Left colon (tissue), 2 donors: ENCODE measurements around the gene PYURF. TPM values are rescaled to one million over a fixed set of nuclear protein-coding genes. Genes with fewer than 3 reads are reported as not detected.
"Not testable (repeated sequence)": the region's sequence is repeated elsewhere in the genome, so short reads cannot be mapped to it uniquely, and the experiment has no call there.

Source experiments
- ATAC-seq: fragments of 200-7000 bp; cut with Tn5 transposase; one replicate; pipeline ENCODE4 v1.9.1; 2020; ENCODE audit warnings: mild to moderate bottlenecking, moderate library complexity
- DNase-seq, 2 donors: peaks; one replicate each; pipeline ENCODE4 v3.0.0-alpha.2; 2020
- intact Hi-C, 2 donors: fragments of 100-400 bp; cut with DNase I in 1 of 2; cut with micrococcal nuclease in 1 of 2; formaldehyde crosslinking; loops; one replicate each; pipeline versions ENCODE4 v1.11.2 to v1.14.0; 2022; cut with DNase I, micrococcal nuclease
- long read RNA-seq: library from polyadenylated mRNA; unstranded; transcript quantifications from one replicate; pipeline ENCODE4 v2.0.0, GENCODE V29; 2021
- total RNA-seq, 2 donors: library from RNA; stranded (reverse); fragmentation: NEBNext Ultra II Directional; extraction: Animal tissue kit (Norgen Biotek cat#: 25700); gene quantifications; one replicate each; pipeline ENCODE4 v1.2.1, GENCODE V29; 2021
- donor health status: DM: no; HTN: no; CAD: no.
- donor health status: DM: yes; HTN: yes; CAD: no.

PYURF gene, protein sequence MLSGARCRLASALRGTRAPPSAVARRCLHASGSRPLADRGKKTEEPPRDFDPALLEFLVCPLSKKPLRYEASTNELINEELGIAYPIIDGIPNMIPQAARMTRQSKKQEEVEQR
- total RNA-seq: 10 to 100 TPM; 53.2 to 54.6 TPM
- long read RNA-seq, transcript PYURF-201 (2 exons, 1,361 nt): major isoform, 254 of 256 reads
- long read RNA-seq, partial matches to known transcripts: 0 of 256 reads
- long read RNA-seq, other reads (novel, unspliced or antisense): 2 of 256 reads

DNA sequence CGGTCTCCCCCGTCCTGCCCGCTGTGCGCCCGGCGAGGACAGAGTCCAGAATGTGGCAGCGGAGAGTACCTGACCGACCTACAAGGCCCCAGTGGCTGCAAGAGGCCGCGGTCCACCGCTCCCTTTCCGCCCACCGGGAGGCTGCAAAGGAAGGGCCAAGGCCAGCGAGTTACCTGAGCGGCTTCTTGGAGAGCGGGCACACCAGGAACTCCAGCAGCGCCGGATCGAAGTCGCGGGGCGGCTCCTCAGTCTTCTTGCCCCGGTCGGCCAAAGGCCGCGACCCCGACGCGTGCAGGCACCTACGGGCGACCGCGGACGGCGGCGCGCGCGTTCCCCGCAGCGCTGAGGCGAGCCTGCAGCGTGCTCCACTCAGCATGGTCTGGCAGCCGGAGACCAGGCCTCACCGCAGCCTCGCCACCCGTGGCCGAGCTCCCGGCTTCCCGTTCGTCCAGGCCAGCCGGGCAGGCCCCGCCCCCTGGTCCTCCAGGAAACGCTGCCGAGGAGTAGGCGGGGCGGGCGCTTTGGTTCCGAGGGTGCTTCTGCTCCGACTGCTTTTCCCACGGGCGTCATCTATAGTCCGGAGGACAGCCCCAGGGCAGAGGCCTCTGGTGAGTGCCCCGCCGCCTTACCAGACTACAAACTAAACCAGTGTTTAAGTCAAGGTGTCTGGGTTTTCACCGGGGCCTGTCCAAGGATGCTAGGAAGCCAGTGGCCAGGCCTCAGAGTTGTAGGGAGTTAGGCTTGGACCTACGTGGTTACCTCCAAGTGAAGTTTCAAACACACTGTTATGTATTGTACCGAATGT lies at the start of gene PYURF:
Gene PYURF (minus strand): TSS at position 452 of the 805 bp plus-strand sequence. CDS start 76 bp downstream, at position 376.
- intact Hi-C loops: no loop called here
- DNase-seq: peak; percentile 96 to 98
- peak; percentile 97 for ATAC-seq

DNA sequence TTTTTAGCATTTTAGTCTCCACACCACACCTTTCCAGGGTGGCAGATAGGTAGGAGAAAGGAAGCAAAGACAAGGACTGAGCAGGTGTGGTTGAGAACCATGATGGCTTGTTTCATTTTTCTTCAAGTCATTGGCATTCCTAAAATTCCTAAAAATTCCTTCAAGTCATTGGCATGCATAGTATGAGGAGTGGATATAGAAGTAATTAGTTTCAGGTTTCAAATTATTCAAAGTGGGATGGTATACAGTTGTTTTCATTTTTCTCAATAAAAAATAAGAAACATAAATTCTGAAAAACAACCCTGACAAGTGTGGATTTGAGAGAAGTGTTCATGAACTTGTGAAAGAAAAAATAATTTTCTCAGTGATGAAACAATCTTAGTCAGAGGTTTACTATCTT lies 46.4 kb upstream of the PYURF start:
- DNase-seq: no peak
- intact Hi-C loops: no loop called here
- ATAC-seq: no peak

DNA sequence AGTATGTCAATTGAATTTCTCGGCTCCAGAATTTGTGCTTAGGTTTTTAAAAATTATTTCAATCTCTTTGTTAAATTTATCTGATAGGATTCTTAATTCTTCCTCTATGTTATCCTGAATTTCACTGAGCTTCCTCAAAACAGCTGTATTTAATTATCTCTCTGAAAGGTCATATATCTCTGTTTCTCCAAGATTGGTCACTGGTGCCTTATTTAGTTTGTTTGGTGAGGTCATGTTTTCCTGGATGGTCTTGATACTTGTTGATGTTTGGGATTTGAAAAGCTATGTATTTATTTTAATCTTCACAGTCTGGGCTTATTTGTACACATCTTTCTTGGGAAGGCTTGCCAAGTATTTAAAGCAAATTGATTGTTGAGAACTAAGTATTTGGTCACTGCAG lies 44.0 kb upstream of the PYURF start:
- DNase-seq: no peak
- ATAC-seq: no peak
- intact Hi-C loops: no loop called here

DNA sequence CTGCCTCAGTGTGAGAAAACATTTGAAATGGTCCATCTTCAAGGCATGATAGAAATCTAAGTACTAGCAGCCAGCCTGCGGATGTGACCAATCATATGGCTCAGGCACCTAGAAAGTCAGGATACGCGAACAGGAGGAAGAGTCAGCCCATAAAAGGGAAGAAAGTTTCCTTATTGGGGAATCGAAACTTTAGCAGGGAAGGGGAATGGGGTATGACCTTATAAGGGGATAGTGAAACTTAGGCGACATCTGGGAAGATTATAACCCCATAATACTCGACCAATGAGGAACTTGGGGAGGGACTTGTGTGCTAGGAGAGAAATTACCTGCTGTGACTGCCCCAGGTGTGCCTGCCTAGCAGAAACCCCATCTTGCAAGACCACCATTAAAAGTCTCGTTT lies 26.2 kb upstream of the PYURF start:
- ATAC-seq (no peak), DNase-seq (no peak)
- intact Hi-C loops: no loop called here

DNA sequence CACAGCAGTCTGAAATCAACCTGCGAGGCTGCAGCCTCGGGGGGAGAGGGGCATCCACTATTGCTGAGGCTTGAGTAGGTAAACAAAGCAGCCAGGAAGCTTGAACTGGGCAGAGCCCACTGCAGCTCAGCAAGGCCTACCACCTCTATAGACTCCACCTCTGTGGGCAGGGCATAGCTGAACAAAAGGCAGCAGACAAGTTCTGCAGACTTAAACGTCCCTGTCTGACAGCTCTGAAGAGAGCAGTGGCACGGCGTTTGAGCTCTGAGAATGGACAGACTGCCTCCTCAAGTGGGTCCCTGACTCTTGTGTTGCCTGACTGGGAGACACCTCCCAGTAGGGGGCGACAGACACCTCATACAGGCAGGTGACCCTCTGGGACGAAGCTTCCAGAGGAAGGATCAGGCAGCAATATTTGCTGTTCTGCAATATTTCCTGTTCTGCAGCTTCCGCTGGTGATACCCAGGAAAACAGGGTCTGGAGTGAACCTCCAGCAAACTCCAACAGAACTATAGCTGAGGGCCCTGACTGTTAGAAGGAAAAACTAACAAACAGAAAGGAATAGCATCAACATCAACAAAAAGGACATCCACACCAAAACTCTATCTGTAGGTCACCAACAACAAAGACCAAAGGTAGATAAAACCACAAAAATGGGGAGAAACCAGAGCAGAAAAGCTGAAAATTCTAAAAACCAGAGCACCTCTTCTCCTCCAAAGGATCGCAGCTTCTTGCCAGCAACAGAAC lies 15.9 kb upstream of the PYURF start:
- intact Hi-C loops: loop anchor here in 1 of 2 donors (5.0 to 10.0 kb wide), 2 partner anchors 123 to 485 kb away; no protein-coding TSS in a partner anchor
- DNase-seq: peak; percentile 68 to 85
- ATAC-seq: not testable (repeated sequence)

DNA sequence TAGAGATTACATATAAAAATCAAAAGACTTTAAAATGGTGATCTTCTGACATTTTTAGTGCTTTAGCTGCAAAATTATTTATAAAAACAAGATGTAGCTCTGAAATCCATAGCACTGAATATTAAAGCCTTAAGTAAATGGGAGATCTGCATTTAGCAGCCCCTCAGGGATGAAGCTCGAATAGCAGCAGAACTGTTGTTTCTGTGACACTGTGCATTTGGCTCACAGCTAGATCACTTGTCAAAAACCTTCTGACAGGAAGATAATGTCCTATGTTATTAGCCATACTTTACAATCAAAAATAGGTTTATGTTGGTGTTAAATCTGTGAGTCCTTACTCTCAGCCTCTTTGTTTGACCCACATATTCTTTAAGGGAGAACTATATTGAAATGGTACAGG lies 14.1 kb upstream of the PYURF start:
- DNase-seq: no peak
- intact Hi-C loops: loop anchor here in 1 of 2 donors (5.0 to 10.0 kb wide), 2 partner anchors 125 to 487 kb away; no protein-coding TSS in a partner anchor
- ATAC-seq: no peak

DNA sequence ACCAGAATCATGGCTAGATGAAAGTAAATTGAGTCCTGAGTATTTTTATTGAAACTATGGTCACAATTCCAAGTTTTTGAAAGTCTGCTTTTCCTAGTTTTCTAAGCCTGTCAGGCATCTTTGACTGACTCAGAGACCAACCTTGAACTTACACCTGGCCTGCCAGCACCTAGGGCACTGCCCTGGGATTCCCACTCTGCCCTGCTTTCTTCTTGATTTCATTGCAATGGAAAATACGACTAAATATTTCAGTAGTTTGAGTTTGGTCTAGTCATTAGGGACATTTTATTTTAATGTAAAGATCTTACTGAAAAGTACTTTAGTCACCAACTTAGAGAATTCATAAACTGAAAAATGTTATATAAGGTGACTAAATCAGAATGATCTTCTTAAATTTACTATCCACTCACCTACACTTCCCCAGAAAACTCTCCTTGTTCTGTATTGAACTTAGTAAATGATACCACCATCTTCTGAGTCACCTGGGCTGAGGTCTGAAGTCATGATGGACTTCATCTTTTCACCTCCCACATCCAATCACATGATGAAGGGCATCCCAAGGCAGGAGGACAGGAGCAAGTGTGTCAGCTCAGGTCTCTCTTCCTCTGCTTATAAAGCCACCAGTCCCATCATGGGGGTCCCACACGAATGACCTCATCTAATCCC lies 11.6 kb upstream of the PYURF start:
- DNase-seq: no peak
- intact Hi-C loops: loop anchor here in 1 of 2 donors (5.0 to 10.0 kb wide), 2 partner anchors 127 to 490 kb away; no protein-coding TSS in a partner anchor
- no peak for ATAC-seq

DNA sequence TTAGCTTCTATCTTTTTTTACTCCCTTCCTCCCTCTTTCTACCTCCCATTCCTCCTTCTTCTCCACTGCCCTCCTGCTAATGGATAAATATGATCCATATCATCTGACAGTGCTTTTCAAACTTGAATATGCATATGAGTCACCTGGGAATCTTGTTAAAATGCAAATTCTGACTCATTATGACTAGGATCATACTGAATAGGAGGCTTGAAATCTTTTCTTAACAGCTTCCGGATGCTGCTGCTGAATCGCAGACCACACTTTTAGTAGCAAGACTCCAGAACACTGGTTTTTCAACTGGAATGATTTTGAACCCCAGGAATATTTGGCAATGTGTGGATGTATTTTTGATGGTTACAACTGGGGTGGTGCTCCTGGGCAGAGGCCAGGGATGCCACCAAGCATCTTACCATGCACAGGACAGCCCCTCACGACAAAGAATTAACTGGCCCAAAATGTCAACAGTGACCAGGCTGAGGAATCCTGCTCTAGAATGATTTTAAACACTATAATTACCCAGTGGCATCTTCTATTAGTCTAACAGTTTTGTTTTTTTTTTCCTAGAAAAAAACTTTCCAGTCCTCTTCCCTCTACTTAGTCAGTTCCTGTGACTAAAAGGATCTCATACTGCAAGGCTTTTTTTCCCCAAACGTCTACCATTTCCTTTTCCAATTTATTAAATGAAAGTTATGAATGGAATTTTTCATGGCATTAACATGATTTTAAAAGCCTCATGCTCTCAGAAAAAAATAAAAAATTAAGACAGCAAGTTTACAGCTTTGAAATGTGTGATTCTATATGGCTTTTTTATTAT lies 10.6 kb upstream of the PYURF start:
- intact Hi-C loops: loop anchor here in 1 of 2 donors (10.0 kb wide), 1 partner anchor 491 kb away; no protein-coding TSS in a partner anchor
- no peak for DNase-seq
- ATAC-seq: no peak

DNA sequence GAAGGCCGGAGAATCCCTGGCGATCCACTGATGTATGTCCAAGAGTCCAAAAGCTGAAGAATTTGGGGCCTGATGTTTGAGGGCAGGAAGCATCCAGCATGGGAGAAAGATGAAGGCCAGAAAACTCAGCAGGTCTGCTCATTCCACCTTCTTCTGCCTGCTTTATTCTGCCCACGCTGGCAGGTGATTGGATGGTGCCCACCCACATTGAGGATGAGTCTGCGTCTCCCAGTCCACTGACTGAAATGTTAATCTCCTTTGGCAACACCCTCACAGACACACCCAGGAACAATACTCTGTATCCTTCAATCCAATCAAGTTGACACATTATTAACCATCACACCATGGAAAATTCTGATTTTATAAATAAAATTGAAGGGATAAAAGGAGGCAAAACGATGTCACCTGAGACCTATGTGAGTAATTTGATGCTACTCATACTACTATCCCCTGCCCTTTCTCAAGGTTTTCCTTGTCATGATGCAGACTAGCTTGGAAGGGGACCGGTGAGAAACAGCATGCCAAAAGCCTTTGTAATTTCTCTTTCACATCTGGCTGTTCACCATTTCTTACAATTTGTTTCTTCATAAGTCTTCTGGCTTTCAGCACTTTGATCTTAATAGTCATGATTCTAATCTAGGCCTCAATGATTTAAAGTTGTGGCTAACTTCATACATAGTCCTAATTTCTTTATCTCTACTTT lies 9.7 kb upstream of the PYURF start:
- intact Hi-C loops: loop anchor here in 1 of 2 donors (10.0 kb wide), 1 partner anchor 492 kb away; no protein-coding TSS in a partner anchor

DNA sequence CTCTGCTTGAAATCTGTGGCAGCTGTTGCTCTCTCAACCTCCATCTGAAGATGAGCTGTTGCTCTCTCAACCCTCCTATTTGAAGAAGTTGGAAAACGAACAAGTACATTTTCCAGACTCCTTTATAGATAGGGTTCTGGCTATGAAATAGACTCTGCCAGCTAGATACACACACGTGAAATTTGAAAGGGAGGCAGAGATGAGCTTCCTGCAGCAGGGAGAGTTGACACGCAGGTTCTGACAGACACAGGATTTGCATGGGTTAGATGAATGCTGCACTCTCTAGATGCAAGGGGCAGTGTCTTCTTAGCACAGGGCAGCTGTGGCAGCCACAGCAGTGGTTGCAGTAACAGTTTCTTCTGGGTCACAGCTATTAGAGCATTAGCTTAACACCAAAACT lies 8.0 kb upstream of the PYURF start:
- DNase-seq (no peak), ATAC-seq (no peak)
- intact Hi-C loops: loop anchor here in 1 of 2 donors (10.0 kb wide), 1 partner anchor 493 kb away; no protein-coding TSS in a partner anchor

More for the DNA sequence above, 9.7 kb upstream of the PYURF start:
- DNase-seq (no peak), ATAC-seq (no peak)

DNA sequence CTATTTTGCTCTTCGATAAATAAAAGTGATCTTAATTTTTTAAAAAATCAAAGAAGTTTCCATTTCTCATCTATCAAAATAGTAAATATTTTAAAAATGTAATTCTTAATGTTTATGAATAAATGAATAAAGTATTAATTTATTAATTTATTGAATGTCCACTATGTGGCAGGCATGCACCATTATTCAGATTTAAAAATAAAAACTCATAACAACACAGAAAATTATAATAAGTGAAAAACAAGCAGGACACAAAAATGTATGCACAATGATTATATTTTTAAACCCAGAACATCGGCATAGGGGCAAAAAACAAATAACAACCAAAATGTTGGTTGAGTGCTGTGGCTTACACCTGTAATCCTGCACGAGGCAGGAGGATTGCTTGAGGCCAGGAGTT lies 5.3 kb upstream of the PYURF start:
- no peak for ATAC-seq
- intact Hi-C loops: no loop called here
- no peak for DNase-seq

DNA sequence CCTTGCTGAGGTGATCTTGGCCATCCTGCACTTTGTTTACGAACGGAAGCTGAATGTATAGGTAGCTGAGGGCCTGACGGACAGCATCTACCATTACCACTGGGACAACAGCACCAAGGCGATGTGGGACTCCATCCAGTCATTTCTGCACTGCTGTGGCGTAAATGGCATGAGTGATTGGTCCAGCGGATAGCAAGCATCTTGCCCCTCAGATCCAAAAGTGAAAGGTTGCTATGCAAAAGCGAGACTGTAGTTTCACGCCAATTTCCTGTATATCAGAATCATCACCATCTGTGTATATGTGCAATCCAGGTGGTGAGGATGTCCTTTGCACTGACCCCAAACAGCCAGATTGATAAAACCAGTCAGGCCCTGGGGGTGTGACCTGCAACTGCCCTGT lies 4.2 kb upstream of the PYURF start:
- intact Hi-C loops: no loop called here
- ATAC-seq (no peak), DNase-seq (no peak)

DNA sequence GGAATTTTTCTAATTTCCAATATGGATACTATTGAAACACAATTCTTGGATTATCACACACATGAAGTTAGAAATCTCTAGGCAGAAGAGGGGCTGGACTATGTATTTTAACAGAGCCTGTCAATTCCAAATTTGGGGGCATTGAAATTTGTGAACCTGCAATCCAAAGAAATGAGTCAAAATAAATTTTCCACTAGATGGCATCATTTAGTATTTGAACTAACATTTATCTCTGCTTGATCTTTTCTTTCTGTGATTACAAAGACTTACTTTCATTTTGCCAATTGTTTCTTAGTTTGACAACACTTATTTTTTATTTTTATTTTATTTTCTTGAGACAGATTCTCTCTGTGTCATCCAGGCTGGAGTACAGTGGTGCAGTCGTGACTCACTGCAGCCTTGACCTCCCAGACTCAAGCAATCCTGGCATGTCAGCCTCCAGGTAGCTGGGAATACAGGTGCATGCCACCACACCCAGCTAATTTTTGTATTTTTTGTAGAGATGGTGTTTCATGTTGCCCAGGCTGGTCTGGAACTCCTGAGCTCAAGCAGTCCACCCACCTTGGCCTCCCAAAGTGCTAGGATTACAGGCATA lies 2.7 kb upstream of the PYURF start:
- ATAC-seq (no peak), DNase-seq (no peak)
- intact Hi-C loops: no loop called here

DNA sequence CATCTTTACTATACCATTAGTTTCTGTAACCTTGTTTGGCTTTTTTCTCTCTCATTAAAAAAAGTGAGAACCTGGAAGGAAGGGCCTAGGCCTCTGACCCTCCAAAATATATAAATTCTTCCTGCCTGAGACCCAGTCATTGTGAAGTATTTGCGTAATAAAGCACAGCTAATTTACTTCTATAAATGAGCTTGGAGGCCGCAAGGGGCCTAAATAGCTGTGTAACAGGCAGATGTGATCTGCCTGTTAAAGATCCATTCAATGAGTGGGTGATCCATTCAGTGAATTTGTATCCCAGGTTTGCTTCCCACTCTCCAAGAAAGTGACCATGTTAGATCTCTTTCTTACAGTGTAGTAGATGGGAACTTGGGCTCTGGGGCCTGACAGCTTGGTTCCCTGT lies 595 bp upstream of the PYURF start:
- intact Hi-C loops: no loop called here
- DNase-seq (no peak), ATAC-seq (no peak)

DNA sequence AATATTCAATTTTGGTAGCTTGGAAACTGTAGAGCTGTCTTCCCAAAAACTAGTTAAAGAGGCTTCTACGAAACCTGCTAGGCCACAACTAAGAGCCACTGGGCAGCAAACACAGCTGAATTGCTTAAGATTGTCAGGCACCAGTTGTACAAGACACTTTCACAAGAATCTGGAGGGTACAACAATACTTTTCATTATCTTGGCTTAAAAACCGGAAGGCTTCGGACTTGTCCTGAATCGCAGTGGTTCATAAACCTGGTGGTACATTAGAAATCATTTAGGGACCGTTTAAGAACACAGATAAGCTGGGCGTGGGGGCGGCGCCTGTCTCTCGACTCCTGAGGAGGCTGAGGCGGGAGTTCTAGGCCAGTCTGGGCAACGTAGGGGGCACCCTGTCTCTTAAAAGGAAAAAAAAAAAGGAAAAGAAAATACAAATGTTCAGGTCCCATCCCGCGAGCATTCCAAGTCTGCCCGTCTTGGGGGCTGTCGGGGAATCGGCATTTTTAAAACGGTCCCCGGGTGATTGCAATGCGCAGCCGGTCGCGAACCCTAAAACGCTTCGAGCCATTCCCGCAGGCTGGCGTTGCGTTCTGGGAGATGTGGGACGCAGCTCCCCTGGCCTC lies 763 bp downstream of the PYURF start:
- intact Hi-C loops: no loop called here
- peak; percentile 34 to 56 for DNase-seq
- peak; percentile 37 for ATAC-seq

DNA sequence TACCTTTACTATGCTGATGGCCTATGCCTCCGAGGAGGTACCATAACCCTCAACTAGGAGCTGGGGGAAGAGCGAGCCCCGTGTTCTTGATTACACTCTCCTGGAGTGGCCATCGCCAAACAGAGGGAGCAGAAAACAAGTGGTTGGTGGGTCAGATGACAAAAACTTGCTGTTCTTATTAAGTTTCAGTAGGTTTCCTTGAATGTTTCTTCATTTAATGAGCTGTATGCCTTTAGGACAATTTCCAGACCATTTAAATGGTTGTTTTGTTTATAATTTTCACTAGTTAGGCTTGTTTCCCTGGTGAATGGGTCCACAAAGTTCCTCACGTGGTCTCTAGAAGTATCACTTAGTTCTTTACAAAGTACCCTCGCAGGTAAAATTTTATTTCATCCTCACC lies 4.7 kb downstream of the PYURF start:
- DNase-seq (no peak), ATAC-seq (no peak)
- intact Hi-C loops: loop anchor here (10.0 kb wide), 3 partner anchors 294 to 664 kb away; no protein-coding TSS in a partner anchor
